IMR-90 (cell line): ENCODE data around the gene SDHD. TPM values are rescaled to one million over a fixed set of nuclear protein-coding genes. Genes with fewer than 3 reads are reported as not detected.

Experiments
- ATAC-seq: fragments of 200-7000 bp; cut with Tn5 transposase; 2 replicates; pipeline ENCODE4 v1.9.1; 2020; ENCODE audit warnings: low read depth, mild to moderate bottlenecking, moderate library complexity
- BruUV-seq: library from RNA; stranded (reverse); fragments of 400-500 nt; replicated peaks from 2 replicates; lab custom pipeline; 2021; lab: Mats Ljungman, UMichigan
- CTCF ChIA-PET: fragments of 300-600 bp; formaldehyde crosslinking; extraction: SDS; loops from one replicate; lab custom pipeline; 2021; ENCODE audit warnings: antibody characterized with exemption; lab: Yijun Ruan, JAX
- POLR2A ChIA-PET: fragments of 300-600 bp; sonication (Branson Sonifier 250); formaldehyde crosslinking; loops from one replicate; lab custom pipeline; 2022; ENCODE audit warnings: antibody characterized with exemption; ENCODE audit not compliant: unreplicated experiment; lab: Charles Lee
- DNase-seq: peaks from one replicate; pipeline ENCODE4 v3.0.0; 2013
- H2AFZ ChIP-seq: replicated peaks from 2 replicates; pipeline ENCODE3; 2013; ENCODE audit warnings: low read length, mild to moderate bottlenecking; ENCODE audit not compliant: poor library complexity
- H2AK5ac ChIP-seq: 2 replicates; pipeline ENCODE4 v1.6.1; 2013; ENCODE audit warnings: low read depth, low read length, inconsistent platforms
- H2AK9ac ChIP-seq: replicated peaks from 2 replicates; pipeline ENCODE3; 2013; ENCODE audit warnings: mild to moderate bottlenecking, low read depth, low read length, moderate library complexity; ENCODE audit not compliant: poor library complexity
- H2BK120ac ChIP-seq: 2 replicates; pipeline ENCODE4 v1.6.1; 2013; ENCODE audit warnings: low read depth, low read length, inconsistent platforms
- H2BK15ac ChIP-seq: 3 replicates; pipeline ENCODE4 v1.6.1; 2013; ENCODE audit warnings: low read depth, low read length, inconsistent platforms
- H2BK20ac ChIP-seq: 2 replicates; pipeline ENCODE4 v1.6.1; 2013; ENCODE audit warnings: low read depth, mild to moderate bottlenecking, inconsistent platforms, low read length, moderate library complexity
- H2BK5ac ChIP-seq: 2 replicates; pipeline ENCODE4 v1.6.1; 2013; ENCODE audit warnings: mild to moderate bottlenecking, low read depth, low read length, inconsistent platforms; ENCODE audit not compliant: poor library complexity, severe bottlenecking
- H3K14ac ChIP-seq: replicated peaks from 2 replicates; pipeline ENCODE4 v1.6.1; 2013; ENCODE audit warnings: low read depth, low read length, inconsistent platforms
- H3K18ac ChIP-seq: 2 replicates; pipeline ENCODE4 v1.6.1; 2013; ENCODE audit warnings: low read depth, low read length, control low read depth
- H3K23ac ChIP-seq: 2 replicates; pipeline ENCODE4 v1.6.1; 2013; ENCODE audit warnings: low read depth, low read length, inconsistent platforms
- H3K27ac ChIP-seq: 2 replicates; pipeline ENCODE4 v1.5.1; 2013; ENCODE audit warnings: mild to moderate bottlenecking, control low read depth, low read length; ENCODE audit not compliant: insufficient read depth
- H3K27me3 ChIP-seq: 2 replicates; pipeline ENCODE4 v1.6.1; 2013; ENCODE audit warnings: low read length; ENCODE audit not compliant: control insufficient read depth, insufficient read depth
- H3K36me3 ChIP-seq: 2 replicates; pipeline ENCODE4 v1.6.1; 2013; ENCODE audit warnings: low read length, mixed read lengths; ENCODE audit not compliant: control insufficient read depth, insufficient read depth
- H3K4ac ChIP-seq: 2 replicates; pipeline ENCODE4 v1.6.1; 2013; ENCODE audit warnings: low read depth, low read length, inconsistent platforms
- H3K4me1 ChIP-seq: 2 replicates; pipeline ENCODE4 v1.6.1; 2013; ENCODE audit warnings: low read length, mixed read lengths; ENCODE audit not compliant: control insufficient read depth, insufficient read depth
- H3K4me2 ChIP-seq: 2 replicates; pipeline ENCODE4 v1.6.1; 2013; ENCODE audit warnings: low read depth, mild to moderate bottlenecking, control low read depth, low read length, moderate library complexity
- H3K4me3 ChIP-seq: 2 replicates; pipeline ENCODE4 v1.5.1; 2013; ENCODE audit warnings: low read depth, mild to moderate bottlenecking, control low read depth, low read length, moderate library complexity; ENCODE audit not compliant: insufficient read depth
- H3K56ac ChIP-seq: 2 replicates; pipeline ENCODE4 v1.6.1; 2013; ENCODE audit warnings: low read length, inconsistent platforms; ENCODE audit not compliant: insufficient read depth; ENCODE audit errors: extremely low read depth
- H3K79me1 ChIP-seq, 2 experiments: 2 replicates each; pipeline ENCODE4 v1.6.1; 2013; ENCODE audit warnings: low read length in 2 of 2, inconsistent platforms in 1 of 2, low read depth in 1 of 2
- H3K9ac ChIP-seq: 2 replicates; pipeline ENCODE4 v1.6.1; 2013; ENCODE audit warnings: low read depth, low read length, control low read depth
- H3K9me1 ChIP-seq: 2 replicates; pipeline ENCODE4 v1.6.1; 2013; ENCODE audit warnings: low read length, inconsistent platforms; ENCODE audit not compliant: insufficient read depth
- H3K9me3 ChIP-seq: 2 replicates; pipeline ENCODE4 v1.6.1; 2013; ENCODE audit warnings: low read length; ENCODE audit not compliant: control insufficient read depth, insufficient read depth
- H4K20me1 ChIP-seq: 2 replicates; pipeline ENCODE4 v1.6.1; 2013; ENCODE audit warnings: low read length, inconsistent platforms; ENCODE audit not compliant: insufficient read depth
- H4K5ac ChIP-seq: 2 replicates; pipeline ENCODE4 v1.6.1; 2013; ENCODE audit warnings: mild to moderate bottlenecking, low read depth, low read length, control low read depth
- H4K8ac ChIP-seq, 2 experiments: 2 replicates each; pipeline ENCODE4 v1.6.1; 2013; ENCODE audit warnings: low read depth in 2 of 2, low read length in 2 of 2, control low read depth in 1 of 2, inconsistent platforms in 1 of 2
- H4K91ac ChIP-seq: 2 replicates; pipeline ENCODE4 v1.6.1; 2013; ENCODE audit warnings: low read depth, low read length, inconsistent platforms; ENCODE audit not compliant: insufficient read depth
- BHLHE40 ChIP-seq: fragments of 150-350 bp; IDR thresholded peaks from 2 replicates; pipeline ENCODE4 v1.6.1; 2016; ENCODE audit warnings: mild to moderate bottlenecking, low read depth, low read length
- CEBPB ChIP-seq: IDR thresholded peaks from 2 replicates; pipeline ENCODE4 v1.6.1; 2012; ENCODE audit warnings: low read depth, low read length, improper control_type of control experiment
- CHD1 ChIP-seq: IDR thresholded peaks from 2 replicates; pipeline ENCODE4 v1.6.1; 2012; ENCODE audit warnings: low read depth, low read length, improper control_type of control experiment
- CTCF ChIP-seq: conservative IDR thresholded peaks from 2 replicates; pipeline ENCODE4 v1.5.1; 2012; ENCODE audit warnings: mild to moderate bottlenecking, low read depth, low read length, improper control_type of control experiment
- FOS ChIP-seq: fragments of 150-350 bp; IDR thresholded peaks from 2 replicates; pipeline ENCODE4 v1.6.1; 2016; ENCODE audit warnings: low read depth, low read length
- MAFK ChIP-seq: IDR thresholded peaks from 2 replicates; pipeline ENCODE4 v1.6.1; 2012; ENCODE audit warnings: low read depth, low read length, improper control_type of control experiment
- MAZ ChIP-seq: IDR thresholded peaks from 2 replicates; pipeline ENCODE4 v1.6.1; 2012; ENCODE audit warnings: low read depth, mild to moderate bottlenecking, low read length, improper control_type of control experiment, moderate library complexity, borderline replicate concordance
- MXI1 ChIP-seq: IDR thresholded peaks from 2 replicates; pipeline ENCODE4 v1.6.1; 2012; ENCODE audit warnings: low read depth, mild to moderate bottlenecking, low read length, moderate library complexity, borderline replicate concordance
- NFE2L2 ChIP-seq: fragments of 150-350 bp; IDR thresholded peaks from 2 replicates; pipeline ENCODE4 v1.6.1; 2016; ENCODE audit warnings: low read depth, mild to moderate bottlenecking, low read length
- POLR2A ChIP-seq: IDR thresholded peaks from 2 replicates; pipeline ENCODE4 v1.6.1; 2012; ENCODE audit warnings: mild to moderate bottlenecking, low read depth, low read length
- RAD21 ChIP-seq: IDR thresholded peaks from 2 replicates; pipeline ENCODE4 v1.6.1; 2012; ENCODE audit warnings: low read length, improper control_type of control experiment
- RCOR1 ChIP-seq: IDR thresholded peaks from 2 replicates; pipeline ENCODE4 v1.6.1; 2012; ENCODE audit warnings: mild to moderate bottlenecking, low read length, improper control_type of control experiment; ENCODE audit not compliant: insufficient replicate concordance
- RFX5 ChIP-seq: IDR thresholded peaks from 2 replicates; pipeline ENCODE4 v1.8.0; 2012; ENCODE audit warnings: low read depth, mild to moderate bottlenecking, low read length, moderate library complexity
- SMC3 ChIP-seq: fragments of 150-350 bp; IDR thresholded peaks from 2 replicates; pipeline ENCODE4 v1.6.1; 2016; ENCODE audit warnings: low read depth, mild to moderate bottlenecking, antibody characterized with exemption, low read length, moderate library complexity
- WGBS, 2 experiments: methylation state at CpG; one replicate each; pipeline versions ENCODE4 v1.1.5 to v1.1.7; 2013; ENCODE audit warnings: missing lambda C conversion rate in 2 of 2; ENCODE audit not compliant: insufficient read length in 1 of 2; ENCODE audit errors: extremely low coverage in 2 of 2; 5-methylcytosine and 5-hydroxymethylcytosine counted together
- dilution Hi-C: fragments of 300-500 bp; cut with HindIII; formaldehyde crosslinking; loops from one replicate; pipeline ENCODE4 v1.14.3; 2018; ENCODE audit warnings: low sequenced_read_pairs; ENCODE audit not compliant: unreplicated experiment
- in situ Hi-C: fragments of 300-500 bp; cut with MboI; formaldehyde crosslinking; loops from 3 replicates; pipeline ENCODE4 v1.14.3; 2019; ENCODE audit warnings: low sequenced_read_pairs, inconsistent platforms, mixed read lengths
- intact Hi-C: fragments of 100-400 bp; cut with micrococcal nuclease; formaldehyde crosslinking; loops from 2 replicates; pipeline ENCODE4 v1.10.0; 2022
- polyA plus RNA-seq, 3 experiments: library from polyadenylated mRNA; depleted of rRNA; stranded (reverse); fragments of >200 nt; gene quantifications; 2 replicates each; pipeline ENCODE4 v1.2.3, GENCODE V29; 2012; ENCODE audit warnings: low replicate concordance in 1 of 3
- total RNA-seq: library from RNA; depleted of rRNA; stranded (reverse); fragments of >200 nt; gene quantifications from 2 replicates; pipeline ENCODE4 v1.2.3, GENCODE V29; 2012
- TF ChIP-seq, protein P1 (sequence below): fragments of 150-350 bp; IDR thresholded peaks from 2 replicates; pipeline ENCODE4 v1.6.1; 2016; ENCODE audit warnings: low read depth, mild to moderate bottlenecking, low read length, moderate library complexity, borderline replicate concordance
- TF ChIP-seq, protein P2 (sequence below): fragments of 150-350 bp; IDR thresholded peaks from 2 replicates; pipeline ENCODE4 v1.6.1; 2017; ENCODE audit warnings: mild to moderate bottlenecking, antibody characterized with exemption, low read length, low read depth

SDHD gene
- total and polyA plus RNA-seq, 2 of the 4 experiments (the other 2 are of a cell fraction), result 83.2 to 166 TPM

- H3K9me1 ChIP-seq, result no peaks in the 10 kb centered on the region
- no peak overlapping the region for H3K18ac ChIP-seq
- no peak overlapping the region for H2BK120ac ChIP-seq
- WGBS, 2 experiments, result no CpG with 5 or more reads among the region's 6 CpGs
- H2AK9ac ChIP-seq, result no peak overlapping the region
- no peak overlapping the region for H3K27ac ChIP-seq
- CTCF ChIA-PET, result no interaction called here
- in situ Hi-C loops (no loop called here), intact Hi-C loops (no loop called here), dilution Hi-C loops (no loop called here)
- peaks cover 0 to 4% of the 10 kb centered on the region in 2 experiments; a peak in 1 of 4 replicates for H3K79me1 ChIP-seq
- H3K9ac ChIP-seq, result no peak overlapping the region
- no peak overlapping the region for H3K4me3 ChIP-seq
- H4K91ac ChIP-seq, result no peak overlapping the region
- H2BK20ac ChIP-seq, result no peak overlapping the region
- no peak overlapping the region for H2BK15ac ChIP-seq
- no peaks in the 10 kb centered on the region for H3K9me3 ChIP-seq
- H2AFZ ChIP-seq, result no peak overlapping the region
- TF ChIP-seq RFX5, result no peak
- TF ChIP-seq CEBPB, result no peak
- no peak for TF ChIP-seq CHD1
- TF ChIP-seq, protein P1, sequence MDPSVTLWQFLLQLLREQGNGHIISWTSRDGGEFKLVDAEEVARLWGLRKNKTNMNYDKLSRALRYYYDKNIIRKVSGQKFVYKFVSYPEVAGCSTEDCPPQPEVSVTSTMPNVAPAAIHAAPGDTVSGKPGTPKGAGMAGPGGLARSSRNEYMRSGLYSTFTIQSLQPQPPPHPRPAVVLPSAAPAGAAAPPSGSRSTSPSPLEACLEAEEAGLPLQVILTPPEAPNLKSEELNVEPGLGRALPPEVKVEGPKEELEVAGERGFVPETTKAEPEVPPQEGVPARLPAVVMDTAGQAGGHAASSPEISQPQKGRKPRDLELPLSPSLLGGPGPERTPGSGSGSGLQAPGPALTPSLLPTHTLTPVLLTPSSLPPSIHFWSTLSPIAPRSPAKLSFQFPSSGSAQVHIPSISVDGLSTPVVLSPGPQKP, result no peak
- TF ChIP-seq MXI1, result no peak
- TF ChIP-seq MAFK, result no peak
- TF ChIP-seq BHLHE40, result no peak
- no peak for TF ChIP-seq FOS
- TF ChIP-seq SMC3, result no peak
- TF ChIP-seq, protein P2, sequence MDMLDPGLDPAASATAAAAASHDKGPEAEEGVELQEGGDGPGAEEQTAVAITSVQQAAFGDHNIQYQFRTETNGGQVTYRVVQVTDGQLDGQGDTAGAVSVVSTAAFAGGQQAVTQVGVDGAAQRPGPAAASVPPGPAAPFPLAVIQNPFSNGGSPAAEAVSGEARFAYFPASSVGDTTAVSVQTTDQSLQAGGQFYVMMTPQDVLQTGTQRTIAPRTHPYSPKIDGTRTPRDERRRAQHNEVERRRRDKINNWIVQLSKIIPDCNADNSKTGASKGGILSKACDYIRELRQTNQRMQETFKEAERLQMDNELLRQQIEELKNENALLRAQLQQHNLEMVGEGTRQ, result no peak
- no peak for TF ChIP-seq MAZ
- TF ChIP-seq POLR2A, result no peak
- TF ChIP-seq RCOR1, result no peak
- TF ChIP-seq RAD21, result no peak
- no peak for TF ChIP-seq CTCF
- TF ChIP-seq NFE2L2, result no peak
- H2AK5ac ChIP-seq, result no peak overlapping the region
- H4K20me1 ChIP-seq, result no peaks in the 10 kb centered on the region
- ATAC-seq (no peak), DNase-seq (peak; percentile 26)
- H3K23ac ChIP-seq, result no peak overlapping the region
- H3K56ac ChIP-seq, result no peak overlapping the region
- H3K4me2 ChIP-seq, result no peak overlapping the region
- no peaks in the 10 kb centered on the region for H3K27me3 ChIP-seq
- no peak overlapping the region for H4K8ac ChIP-seq
- peaks cover 16% of the 10 kb centered on the region for H3K36me3 ChIP-seq
- H2BK5ac ChIP-seq, result no peak overlapping the region
- H3K4me1 ChIP-seq, result no peaks in the 10 kb centered on the region
- H3K4ac ChIP-seq, result no peak overlapping the region
- POLR2A ChIA-PET, result no interaction called here
- H3K14ac ChIP-seq, result no peak overlapping the region
- H4K5ac ChIP-seq, result no peak overlapping the region
- no TSS peak for BruUV-seq
Measured at GRCh38 chr11:112042161-112042960, 44.3 kb upstream of the SDHD start.
